Type B pancreatic cell (in vitro differentiated cells): ENCODE results near the gene F2. TPM values are rescaled to one million over a fixed set of nuclear protein-coding genes. Genes with fewer than 3 reads are reported as not detected.
"Not testable (repeated sequence)": the region's sequence is repeated elsewhere in the genome, so short reads cannot be mapped to it uniquely, and the experiment has no call there.

Experiments
- DNase-seq: peaks from one replicate; pipeline ENCODE4 v3.0.0; 2021; ENCODE audit warnings: mixed read lengths; ENCODE audit not compliant: unreplicated experiment; ENCODE audit errors: extremely low spot score
- H3K27ac Mint-ChIP-seq: 2 replicates; pipeline ENCODE4 v1.8.0; 2021; ENCODE audit warnings: mild to moderate bottlenecking, mixed read lengths
- H3K27me3 Mint-ChIP-seq: 2 replicates; pipeline ENCODE4 v1.8.0; 2021; ENCODE audit warnings: mixed read lengths
- H3K36me3 Mint-ChIP-seq: 2 replicates; pipeline ENCODE4 v1.8.0; 2021; ENCODE audit warnings: mixed read lengths
- H3K4me1 Mint-ChIP-seq: one replicate; pipeline ENCODE4 v1.8.0; 2021; ENCODE audit warnings: mixed read lengths; ENCODE audit not compliant: unreplicated experiment
- H3K4me3 Mint-ChIP-seq: 2 replicates; pipeline ENCODE4 v1.8.0; 2021; ENCODE audit warnings: mild to moderate bottlenecking, mixed read lengths
- H3K9me3 Mint-ChIP-seq: 2 replicates; pipeline ENCODE4 v1.8.0; 2021; ENCODE audit warnings: mixed read lengths
- long read RNA-seq: library from polyadenylated mRNA; unstranded; transcript quantifications from one replicate; pipeline ENCODE4 v2.0.0, GENCODE V29; 2020
- total RNA-seq: library from RNA; stranded (reverse); gene quantifications from 2 replicates; pipeline ENCODE4 v1.2.1, GENCODE V29; 2021; ENCODE audit warnings: low replicate concordance
- TF ChIP-seq, protein P1 (sequence below): fragments of 200-600 bp; sonication (generic); conservative IDR thresholded peaks from 2 replicates; pipeline ENCODE4 v1.5.0; 2021; ENCODE audit warnings: antibody characterized with exemption, mild to moderate bottlenecking

The F2 gene
- 9.5 and 12.1 TPM in 2 replicates for total RNA-seq
- long read RNA-seq, transcript F2-201 (14 exons, 2,023 nt), result major isoform, 80 of 103 reads
- long read RNA-seq, partial matches to known transcripts, result 3 of 103 reads
- long read RNA-seq, other reads (novel, unspliced or antisense), result 19 of 103 reads

DNA sequence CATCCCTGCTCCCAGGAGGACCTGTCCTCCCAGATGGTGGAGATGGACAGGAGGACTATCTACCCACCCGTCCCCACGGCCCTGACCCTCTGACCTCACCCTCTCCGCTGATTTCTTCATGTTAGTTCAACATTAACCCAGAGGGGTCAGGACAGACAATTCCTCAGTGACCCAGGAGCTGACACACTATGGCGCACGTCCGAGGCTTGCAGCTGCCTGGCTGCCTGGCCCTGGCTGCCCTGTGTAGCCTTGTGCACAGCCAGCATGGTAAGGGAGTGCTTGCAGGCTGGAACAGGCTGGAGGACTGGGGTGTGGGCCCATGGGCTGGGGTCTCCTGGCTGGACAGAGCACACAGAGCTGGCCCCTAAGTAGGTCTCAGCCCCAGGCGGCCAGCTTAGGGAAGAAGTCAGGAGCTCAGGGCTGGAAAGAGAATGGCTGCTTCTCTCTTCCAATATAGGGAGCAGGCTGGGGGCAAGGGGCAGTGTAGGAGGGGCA lies at the start of gene F2:
F2 (plus strand) TSS at position 166 of the 495 bp plus-strand sequence; CDS start at position 189, 23 bp downstream.
- TF ChIP-seq, protein P1, sequence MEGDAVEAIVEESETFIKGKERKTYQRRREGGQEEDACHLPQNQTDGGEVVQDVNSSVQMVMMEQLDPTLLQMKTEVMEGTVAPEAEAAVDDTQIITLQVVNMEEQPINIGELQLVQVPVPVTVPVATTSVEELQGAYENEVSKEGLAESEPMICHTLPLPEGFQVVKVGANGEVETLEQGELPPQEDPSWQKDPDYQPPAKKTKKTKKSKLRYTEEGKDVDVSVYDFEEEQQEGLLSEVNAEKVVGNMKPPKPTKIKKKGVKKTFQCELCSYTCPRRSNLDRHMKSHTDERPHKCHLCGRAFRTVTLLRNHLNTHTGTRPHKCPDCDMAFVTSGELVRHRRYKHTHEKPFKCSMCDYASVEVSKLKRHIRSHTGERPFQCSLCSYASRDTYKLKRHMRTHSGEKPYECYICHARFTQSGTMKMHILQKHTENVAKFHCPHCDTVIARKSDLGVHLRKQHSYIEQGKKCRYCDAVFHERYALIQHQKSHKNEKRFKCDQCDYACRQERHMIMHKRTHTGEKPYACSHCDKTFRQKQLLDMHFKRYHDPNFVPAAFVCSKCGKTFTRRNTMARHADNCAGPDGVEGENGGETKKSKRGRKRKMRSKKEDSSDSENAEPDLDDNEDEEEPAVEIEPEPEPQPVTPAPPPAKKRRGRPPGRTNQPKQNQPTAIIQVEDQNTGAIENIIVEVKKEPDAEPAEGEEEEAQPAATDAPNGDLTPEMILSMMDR, result no peak
- no peak within 1 kb of the TSS for H3K4me3 Mint-ChIP-seq
- no peak for DNase-seq
- H3K27me3 Mint-ChIP-seq, result no peaks in the 10 kb centered on the region
- no peaks in the 10 kb centered on the region for H3K36me3 Mint-ChIP-seq
- H3K4me1 Mint-ChIP-seq, result no peaks in the 10 kb centered on the region
- H3K9me3 Mint-ChIP-seq, result no peaks in the 10 kb centered on the region
- H3K27ac Mint-ChIP-seq, result peak within 1 kb of the TSS; percentile 51

DNA sequence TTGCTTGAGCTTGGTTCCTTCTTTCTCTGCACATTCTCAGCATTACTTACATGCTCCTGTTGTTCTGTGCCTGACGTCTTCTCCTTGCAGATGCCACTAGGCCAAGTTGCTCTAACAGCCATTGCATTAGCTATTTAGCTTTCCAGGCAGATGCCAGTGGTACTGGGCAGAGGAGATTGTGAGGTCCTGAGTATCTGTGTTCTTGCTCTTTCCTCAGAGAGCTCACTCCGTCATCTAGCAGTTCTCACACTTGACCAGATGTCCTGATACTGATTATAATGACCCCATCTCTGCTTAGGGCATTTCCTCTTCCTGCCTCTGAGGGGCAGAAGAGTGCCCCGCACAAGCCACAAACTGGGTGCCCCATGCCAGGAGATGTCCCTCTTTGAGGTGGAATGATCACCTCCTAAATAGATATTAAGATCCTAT lies 49.3 kb upstream of the F2 start:
- TF ChIP-seq, protein P1, result peak; percentile 40
- Mint-ChIP-seq H3K27me3 (no peaks in the 10 kb centered on the region), H3K4me1 (peaks cover 17% of the 10 kb centered on the region), H3K4me3 (no peak overlapping the region), H3K36me3 (peaks cover 24% of the 10 kb centered on the region), H3K9me3 (no peaks in the 10 kb centered on the region), H3K27ac (peak overlapping the region; percentile 33)
- no peak for DNase-seq

GRCh38 chr11:46670521-46670920 lies 48.5 kb upstream of the F2 start:
- H3K27ac Mint-ChIP-seq, H3K4me3 Mint-ChIP-seq, H3K27me3 Mint-ChIP-seq, H3K9me3 Mint-ChIP-seq, DNase-seq: not testable (repeated sequence)
- H3K4me1 Mint-ChIP-seq, result peaks cover 20% of the 10 kb centered on the region
- peaks cover 24% of the 10 kb centered on the region for H3K36me3 Mint-ChIP-seq

DNA sequence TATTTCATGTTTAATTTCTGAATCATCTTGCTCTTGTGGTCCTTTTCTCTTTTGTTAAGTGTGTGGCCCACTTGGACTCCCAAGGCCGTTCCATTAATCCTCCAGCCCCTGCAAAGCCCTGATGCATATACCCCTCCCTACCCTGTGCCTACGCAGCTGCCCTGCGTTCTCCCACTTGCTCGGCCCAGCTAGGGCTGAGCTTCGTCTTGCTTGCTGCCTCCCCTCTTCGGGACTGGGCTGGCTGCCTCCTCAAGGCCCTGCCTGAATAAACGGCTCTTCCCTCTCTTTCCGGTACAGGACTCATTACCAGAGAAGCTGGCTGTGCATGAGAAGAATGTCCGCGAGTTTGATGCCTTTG lies 47.1 kb upstream of the F2 start:
- peaks cover 18% of the 10 kb centered on the region for H3K36me3 Mint-ChIP-seq
- H3K4me1 Mint-ChIP-seq, result peaks cover 11% of the 10 kb centered on the region
- TF ChIP-seq, protein P1, result no peak
- H3K4me3 Mint-ChIP-seq, result no peak overlapping the region
- H3K27ac Mint-ChIP-seq, result no peak overlapping the region
- H3K27me3 Mint-ChIP-seq, result no peaks in the 10 kb centered on the region
- DNase-seq, result no peak
- H3K9me3 Mint-ChIP-seq, result no peaks in the 10 kb centered on the region

GRCh38 chr11:46672381-46672839 lies 46.6 kb upstream of the F2 start:
- Mint-ChIP-seq H3K36me3 (peaks cover 20% of the 10 kb centered on the region), H3K9me3 (no peaks in the 10 kb centered on the region), H3K4me1 (peaks cover 7% of the 10 kb centered on the region), H3K27ac (no peak overlapping the region), H3K4me3 (no peak overlapping the region), H3K27me3 (no peaks in the 10 kb centered on the region)
- TF ChIP-seq, protein P1, result no peak
- no peak for DNase-seq

DNA sequence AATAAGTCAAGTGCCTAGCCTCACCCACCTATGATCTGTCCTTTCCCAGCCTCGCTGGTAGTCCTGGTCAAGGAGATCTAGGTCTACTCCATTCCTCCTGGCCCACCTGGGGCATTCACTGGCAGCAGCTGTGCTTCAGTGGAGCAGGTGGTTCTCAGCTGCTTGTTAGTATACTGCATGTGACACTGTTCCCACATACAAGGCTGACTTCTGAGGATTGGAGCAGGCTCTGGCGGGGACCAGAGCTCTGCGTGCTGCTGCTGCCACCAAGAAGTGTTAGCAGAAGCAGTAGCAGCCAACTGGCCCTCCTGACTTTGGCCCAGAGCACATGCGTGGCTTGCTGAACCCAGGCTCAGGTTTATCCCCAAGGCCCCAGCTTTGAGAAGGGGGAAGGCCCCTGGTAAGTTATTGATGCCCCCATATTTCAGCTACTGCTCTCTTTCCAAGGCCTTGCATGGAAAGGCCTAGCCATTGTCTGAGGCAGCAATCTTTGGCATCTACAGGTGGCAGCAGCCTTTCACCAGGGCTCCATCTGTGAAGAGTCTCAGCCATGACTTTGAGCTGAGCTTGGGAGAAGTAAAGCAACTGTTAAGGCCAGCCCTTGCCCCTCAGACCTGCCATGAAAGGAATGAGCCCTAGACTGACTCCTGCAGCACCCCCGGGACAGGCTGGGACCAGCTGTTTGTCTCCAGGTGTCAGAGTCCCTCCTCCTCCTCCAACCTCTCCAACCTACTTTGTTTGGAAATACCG lies 45.1 kb upstream of the F2 start:
- peaks cover 20% of the 10 kb centered on the region for H3K36me3 Mint-ChIP-seq
- no peak for DNase-seq

More for the DNA sequence above, 45.1 kb upstream of the F2 start:
- Mint-ChIP-seq H3K27me3 (no peaks in the 10 kb centered on the region), H3K27ac (peak overlapping the region; percentile 83), H3K4me3 (no peak overlapping the region), H3K4me1 (peaks cover 7% of the 10 kb centered on the region), H3K9me3 (no peaks in the 10 kb centered on the region)
- TF ChIP-seq, protein P1, result no peak
